C4-2B (cell line): ENCODE results near the gene KLHL33.

Source experiments
- ZFX ChIP-seq: fragments of 450-650 bp; IDR thresholded peaks from 2 replicates; pipeline ENCODE4 v1.6.1; 2017
- TF ChIP-seq, protein P1 (sequence below): fragments of 450-650 bp; conservative IDR thresholded peaks from 2 replicates; pipeline ENCODE4 v1.5.1; 2017; ENCODE audit warnings: mild to moderate bottlenecking

DNA sequence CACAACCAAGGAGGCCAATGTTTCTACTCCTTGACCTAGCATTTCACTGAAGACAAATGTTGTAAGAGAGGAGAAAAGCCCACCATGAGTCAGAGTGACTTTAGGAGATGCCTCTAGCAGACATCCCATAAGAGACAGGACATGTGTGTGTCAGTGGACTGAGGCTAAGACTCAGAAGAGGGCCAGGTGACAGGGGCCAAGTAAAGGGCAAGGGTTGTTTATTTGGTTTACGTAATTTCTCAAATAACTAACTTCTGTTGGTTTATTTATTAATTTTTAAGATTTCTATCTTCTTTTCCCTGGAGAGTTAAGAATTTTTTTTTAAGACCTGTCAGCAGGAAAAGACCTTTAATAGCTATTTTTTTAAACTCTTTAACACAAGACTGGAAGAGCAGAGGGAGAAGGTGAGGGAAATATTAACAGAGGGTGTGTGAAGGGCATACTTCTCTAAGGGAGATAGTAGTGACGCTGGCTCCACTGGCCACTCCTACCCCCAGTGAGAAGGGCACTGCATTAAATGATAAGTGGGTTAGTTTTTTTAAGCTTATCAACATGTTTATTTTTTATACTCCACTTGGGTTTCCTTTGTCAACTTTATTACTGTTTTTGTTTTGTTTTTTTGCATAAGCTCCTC is 36.7 kb upstream of the KLHL33 start:
- TF ChIP-seq, protein P1, sequence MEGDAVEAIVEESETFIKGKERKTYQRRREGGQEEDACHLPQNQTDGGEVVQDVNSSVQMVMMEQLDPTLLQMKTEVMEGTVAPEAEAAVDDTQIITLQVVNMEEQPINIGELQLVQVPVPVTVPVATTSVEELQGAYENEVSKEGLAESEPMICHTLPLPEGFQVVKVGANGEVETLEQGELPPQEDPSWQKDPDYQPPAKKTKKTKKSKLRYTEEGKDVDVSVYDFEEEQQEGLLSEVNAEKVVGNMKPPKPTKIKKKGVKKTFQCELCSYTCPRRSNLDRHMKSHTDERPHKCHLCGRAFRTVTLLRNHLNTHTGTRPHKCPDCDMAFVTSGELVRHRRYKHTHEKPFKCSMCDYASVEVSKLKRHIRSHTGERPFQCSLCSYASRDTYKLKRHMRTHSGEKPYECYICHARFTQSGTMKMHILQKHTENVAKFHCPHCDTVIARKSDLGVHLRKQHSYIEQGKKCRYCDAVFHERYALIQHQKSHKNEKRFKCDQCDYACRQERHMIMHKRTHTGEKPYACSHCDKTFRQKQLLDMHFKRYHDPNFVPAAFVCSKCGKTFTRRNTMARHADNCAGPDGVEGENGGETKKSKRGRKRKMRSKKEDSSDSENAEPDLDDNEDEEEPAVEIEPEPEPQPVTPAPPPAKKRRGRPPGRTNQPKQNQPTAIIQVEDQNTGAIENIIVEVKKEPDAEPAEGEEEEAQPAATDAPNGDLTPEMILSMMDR, result no peak
- no peak for TF ChIP-seq ZFX
